Glomerular endothelial cell (primary cell): ENCODE data around the gene PPFIA4. TPM values are rescaled to one million over a fixed set of nuclear protein-coding genes. Genes with fewer than 3 reads are reported as not detected.
"Not testable (repeated sequence)": the region's sequence is repeated elsewhere in the genome, so short reads cannot be mapped to it uniquely, and the experiment has no call there.

Experiments
- DNase-seq: peaks from one replicate; pipeline ENCODE4 v3.0.0-alpha.2; 2011; ENCODE audit warnings: low read depth, low spot score; ENCODE audit errors: extremely low read depth
- total RNA-seq: library from RNA; depleted of rRNA; stranded (reverse); fragments of >200 nt; gene quantifications from 2 replicates; pipeline ENCODE4 v1.2.3, GENCODE V29; 2015

Gene PPFIA4
- total RNA-seq, 1 donor from 2014 or later, result 6.8 TPM

DNA sequence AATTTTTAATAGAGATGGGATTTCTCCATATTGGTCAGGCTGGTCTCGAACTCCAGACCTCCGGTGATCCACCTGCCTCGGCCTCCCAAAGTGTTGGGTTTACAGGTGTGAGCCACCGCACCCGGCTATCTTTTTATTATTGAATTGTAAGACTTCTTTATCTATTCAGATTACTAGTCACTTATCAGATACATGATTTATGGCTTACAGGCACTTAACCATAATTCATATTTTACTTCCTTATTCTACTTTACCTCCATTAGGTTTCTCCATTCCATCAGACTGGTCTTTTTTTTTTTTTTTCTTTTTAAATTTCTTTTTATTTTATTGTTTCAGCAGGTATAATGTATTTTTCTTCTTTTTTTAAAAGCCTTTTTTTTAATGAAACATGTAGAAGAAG lies 14.7 kb upstream of the PPFIA4 start:
- DNase-seq, result no peak

DNA sequence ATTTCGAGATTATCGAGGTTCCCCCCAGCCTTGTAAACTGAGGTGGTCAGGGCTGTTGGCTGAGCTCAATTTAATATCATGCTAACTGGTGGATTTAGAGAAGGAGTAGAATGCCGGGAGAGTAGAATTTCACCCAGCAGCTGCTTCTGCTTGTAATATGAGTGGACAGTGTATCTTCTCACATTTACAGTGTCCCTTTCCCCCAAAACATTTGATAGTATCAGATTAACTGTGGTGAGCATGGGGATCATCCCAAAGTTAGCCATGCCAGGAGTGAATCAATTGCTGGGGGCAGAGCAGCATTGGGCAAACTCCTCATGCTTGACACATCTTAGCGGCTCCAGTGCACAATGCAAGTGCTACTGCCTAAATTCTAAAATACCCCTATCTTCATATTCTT lies 9.2 kb upstream of the PPFIA4 start:
- DNase-seq, result no peak

DNA sequence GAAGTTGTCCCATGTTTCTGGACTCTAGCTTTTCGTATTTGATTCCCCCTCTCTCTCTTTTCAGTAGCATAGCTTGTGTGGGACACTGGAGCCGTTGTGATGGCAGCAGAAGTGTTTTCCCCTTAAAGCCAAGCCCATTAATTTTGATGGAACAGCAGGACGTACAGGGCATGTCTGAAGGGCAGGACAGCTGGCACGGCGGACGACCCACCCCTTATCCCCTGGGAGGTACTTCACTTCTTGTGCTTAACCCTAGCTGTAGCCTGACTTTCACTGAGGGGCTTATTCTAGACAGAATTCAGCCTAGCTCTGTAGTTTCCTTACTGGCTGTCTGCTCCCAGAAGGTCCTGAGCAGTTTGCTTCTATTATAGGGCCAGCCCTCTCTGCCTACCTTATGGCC lies 8.6 kb upstream of the PPFIA4 start:
- DNase-seq, result no peak

DNA sequence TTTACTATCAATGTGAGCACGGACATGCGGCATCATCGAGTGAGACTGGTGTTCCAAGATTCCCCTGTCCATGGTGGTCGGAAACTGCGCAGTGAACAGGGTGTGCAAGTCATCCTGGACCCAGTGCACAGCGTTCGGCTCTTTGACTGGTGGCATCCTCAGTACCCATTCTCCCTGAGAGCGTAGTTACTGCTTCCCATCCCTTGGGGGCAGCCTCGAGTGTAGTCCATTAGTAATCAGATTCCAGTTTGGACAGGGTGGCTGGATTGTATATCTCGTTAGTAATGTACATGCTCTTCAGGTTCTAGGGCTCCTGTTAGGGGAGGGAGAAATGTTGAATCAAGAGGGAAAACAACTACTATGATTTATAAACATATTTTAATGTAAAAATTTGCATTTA lies 3.4 kb upstream of the PPFIA4 start:
- DNase-seq, result not testable (repeated sequence)

DNA sequence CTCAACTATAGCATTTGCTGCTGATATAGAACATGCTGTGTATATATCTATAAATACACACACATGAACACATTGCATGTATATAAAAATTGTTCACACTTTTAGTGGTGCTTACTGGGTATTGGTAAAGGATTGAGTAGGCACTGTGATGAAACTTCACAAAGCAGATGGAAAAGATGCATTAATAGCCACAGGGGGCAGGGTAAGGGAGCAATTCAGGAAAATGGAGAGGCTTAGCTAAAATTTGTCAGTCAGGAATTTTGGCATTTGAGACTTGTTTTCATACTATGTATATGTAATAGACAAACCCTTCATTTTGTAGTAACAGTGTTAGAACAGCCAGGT lies 633 bp upstream of the PPFIA4 start:
- no peak for DNase-seq

DNA sequence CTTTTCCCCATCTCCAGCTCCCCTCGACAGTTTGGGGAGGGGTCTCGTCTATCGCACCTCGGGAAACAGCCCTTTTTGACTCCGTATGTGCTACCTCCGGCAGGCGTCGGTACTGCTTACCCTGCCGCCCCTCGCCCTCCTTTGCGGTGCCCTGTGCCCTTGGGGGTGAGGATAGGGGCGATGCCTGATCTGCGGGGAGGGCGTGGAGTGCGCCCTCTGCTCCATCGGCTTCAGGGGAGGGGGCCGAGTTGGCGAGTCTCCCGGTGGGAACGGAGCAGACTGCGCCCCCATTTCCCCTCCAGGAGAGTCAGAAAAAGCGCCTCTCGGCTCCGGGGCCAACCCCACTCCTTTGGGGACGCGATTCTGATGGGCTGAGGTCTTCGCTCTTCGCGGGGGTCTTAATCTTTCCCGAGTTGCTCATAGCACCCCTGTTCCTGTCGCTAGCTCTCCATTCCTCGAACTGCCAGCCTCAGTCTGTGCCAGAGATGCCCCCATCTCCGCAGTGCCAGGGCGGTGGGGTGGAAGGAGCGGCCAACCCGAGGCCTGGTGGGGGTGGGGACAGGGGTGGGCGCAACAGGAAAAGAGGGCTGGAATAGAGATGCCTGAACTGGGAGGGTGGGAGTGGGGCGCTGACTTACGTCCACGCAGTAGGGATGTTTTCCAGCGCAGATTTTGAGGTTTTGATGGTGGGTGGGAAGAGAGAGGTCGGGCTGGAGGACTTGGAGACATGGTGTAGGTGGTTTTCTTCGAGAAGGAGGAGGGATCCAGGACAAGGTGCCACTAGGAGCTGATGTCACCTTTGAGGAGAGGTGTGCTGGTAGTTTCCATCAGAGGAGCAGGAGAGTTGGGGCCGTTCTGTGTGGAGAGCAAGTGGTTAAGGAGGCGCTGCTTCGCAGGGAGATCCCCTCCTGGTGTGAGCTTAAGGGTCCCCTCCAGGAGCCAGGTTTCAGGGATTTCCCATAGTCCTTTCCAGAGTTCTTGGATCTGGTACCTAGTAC lies 674 bp downstream of the PPFIA4 start:
- DNase-seq, result no peak

DNA sequence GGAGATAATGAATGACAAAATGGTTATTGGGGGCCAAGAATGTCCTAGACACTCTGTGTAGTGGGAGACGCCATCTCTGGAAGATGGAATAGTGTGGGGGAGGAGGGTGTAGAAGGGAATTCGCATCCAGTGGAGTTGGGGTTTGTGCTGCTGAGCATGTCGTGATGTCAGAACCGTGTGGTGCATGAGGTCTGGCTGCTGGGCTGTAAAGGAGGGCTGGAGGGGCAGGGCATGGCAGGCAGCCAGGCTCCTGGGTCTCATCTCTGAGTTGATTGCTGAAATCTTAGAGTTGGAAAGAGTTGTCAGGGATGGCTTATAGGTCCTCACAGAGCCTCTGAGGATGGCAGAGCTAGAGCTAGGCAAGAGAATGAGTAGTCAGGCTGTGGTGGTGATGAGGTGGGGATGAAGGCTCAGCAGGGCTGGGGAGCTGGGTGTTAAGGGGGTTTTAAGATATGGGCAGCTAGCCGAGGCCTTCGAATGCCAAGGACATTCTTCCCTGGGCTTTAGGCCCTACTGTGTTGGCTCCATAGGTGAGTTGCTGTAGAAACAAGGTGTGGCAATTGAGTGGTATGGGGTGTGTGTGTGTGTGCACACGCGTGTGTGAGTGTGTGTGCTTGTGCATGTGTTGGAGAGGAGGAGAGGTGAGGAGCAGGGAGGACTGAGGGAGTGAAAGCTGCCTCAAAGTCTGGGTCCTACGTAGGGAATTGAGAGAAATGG lies 1.9 kb downstream of the PPFIA4 start:
- no peak for DNase-seq

DNA sequence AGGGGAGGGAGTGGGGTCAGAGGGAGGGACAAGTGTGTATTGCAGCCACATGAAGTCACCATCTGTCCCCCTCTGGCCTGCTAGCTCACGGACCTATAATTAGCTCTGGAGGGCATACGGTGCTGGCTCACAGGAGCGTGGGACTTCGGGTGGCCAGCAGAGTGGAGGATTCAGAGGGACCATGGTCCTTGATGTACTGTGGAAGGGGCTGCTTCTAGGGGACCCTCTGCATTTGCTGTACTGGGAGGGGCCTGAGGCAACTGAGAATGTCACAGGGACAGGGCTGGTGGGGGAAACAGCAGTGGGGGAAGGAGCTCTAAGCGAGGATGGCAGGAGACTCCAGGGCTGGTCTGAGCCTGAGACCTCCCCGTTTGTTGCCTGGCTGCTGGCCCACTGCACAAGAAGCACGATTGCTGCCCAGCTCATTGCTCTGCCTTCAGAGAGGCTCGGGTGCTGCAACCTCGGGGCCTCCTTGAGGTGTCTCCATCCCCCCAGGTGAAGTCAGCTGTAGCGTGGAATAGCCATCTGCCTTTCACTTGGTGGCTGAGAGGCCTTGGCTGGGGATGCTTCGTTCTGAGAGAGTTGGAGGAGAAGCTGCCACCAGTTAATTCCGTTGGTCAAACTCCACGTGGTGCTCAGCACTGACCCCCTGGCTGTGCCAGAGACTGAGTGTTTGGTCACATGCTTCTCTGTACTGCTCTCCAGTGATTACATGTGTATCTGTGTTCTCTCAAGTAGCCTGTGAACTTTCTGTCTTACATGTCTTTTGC lies 2.7 kb downstream of the PPFIA4 start:
- DNase-seq, result no peak

DNA sequence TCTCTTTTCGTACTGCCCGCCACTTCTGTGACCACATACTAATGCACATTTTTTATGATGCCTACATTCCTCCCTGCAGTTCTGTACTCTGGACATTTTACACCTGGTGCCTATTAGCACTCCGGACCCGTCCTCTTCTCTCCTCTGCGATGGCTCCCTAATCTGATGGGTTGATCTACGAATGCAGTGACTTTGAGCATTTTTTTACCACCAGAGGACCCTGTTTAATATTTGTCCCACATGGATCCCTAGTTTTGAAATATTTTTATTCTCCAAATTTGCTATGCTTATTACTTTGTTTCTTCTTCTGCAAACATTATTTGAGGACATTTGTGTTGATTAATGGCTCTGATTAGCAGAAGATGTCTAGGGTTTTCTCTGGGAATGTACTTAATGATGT lies 5.2 kb downstream of the PPFIA4 start:
- no peak for DNase-seq

DNA sequence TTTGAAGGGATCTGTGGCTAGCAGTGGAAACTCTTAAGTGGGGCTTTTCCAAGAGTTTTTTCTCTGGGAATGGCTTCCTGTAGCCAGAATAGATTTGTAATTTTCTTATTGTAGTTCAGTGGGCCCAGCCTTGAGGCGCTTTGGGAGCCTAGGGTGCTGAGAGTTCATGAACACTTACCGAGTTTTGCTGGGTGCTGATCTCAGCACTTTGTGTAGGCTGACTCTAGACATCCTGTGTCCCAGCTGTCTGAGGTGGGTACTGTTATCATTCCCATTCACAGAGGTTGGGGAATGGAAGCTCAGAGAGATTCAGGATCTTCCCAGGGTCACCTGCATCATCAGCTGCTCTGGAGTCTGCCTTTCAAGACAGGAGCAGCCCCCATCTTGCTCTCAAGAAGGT lies 7.0 kb downstream of the PPFIA4 start:
- DNase-seq, result no peak

DNA sequence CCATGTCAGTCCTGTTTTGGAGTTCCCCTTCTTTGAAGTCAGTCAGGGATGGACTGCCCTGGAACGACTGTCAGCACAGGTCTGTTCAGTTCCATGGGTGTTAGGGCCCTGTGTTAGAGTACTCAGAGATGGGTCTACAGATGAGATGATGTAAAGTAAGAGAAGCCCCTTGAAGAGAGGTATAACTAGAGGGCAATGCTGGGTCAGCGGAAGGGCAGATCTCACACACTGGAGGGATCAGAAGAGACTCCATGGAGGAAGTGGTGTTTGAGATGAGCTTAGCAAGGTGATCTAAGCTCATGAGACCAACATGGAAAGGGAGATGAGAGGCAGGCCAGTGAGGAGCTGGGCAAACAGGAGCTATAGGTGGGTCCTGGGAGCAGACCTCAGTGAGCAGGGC lies 7.6 kb downstream of the PPFIA4 start:
- DNase-seq, result no peak

DNA sequence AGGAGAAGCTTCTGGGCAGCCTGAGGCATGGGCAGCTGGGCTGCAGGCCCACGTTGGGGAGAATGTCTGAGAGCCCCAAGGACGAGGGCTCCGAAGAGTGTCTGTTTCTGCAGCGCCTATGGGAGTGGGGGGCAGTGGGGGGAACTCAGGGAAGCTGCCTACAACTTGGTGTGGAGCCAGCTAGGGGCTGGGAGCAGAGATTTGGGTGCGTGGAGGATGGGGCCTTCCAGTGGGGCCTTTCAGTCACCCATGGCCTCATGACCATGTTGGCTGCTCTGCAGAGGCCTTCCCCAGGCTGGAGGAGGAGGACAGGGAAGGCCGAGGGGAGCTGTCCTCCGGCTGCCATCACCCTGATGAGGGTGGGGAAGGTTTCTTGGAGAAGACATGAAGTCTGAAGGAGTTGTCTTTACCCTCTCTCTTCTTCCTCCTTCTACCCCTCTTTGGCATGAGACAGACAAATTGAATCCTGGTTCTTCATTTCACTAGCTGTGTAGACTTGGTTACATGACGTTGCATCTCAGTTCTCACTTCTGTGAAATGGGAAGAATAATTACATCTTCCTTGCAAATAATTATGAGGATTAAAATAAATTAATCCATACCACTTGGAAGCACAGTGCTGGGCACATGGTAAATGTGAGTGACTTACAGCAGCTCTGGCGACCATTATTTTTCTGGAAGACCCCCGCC lies 8.3 kb downstream of the PPFIA4 start:
- no peak for DNase-seq

DNA sequence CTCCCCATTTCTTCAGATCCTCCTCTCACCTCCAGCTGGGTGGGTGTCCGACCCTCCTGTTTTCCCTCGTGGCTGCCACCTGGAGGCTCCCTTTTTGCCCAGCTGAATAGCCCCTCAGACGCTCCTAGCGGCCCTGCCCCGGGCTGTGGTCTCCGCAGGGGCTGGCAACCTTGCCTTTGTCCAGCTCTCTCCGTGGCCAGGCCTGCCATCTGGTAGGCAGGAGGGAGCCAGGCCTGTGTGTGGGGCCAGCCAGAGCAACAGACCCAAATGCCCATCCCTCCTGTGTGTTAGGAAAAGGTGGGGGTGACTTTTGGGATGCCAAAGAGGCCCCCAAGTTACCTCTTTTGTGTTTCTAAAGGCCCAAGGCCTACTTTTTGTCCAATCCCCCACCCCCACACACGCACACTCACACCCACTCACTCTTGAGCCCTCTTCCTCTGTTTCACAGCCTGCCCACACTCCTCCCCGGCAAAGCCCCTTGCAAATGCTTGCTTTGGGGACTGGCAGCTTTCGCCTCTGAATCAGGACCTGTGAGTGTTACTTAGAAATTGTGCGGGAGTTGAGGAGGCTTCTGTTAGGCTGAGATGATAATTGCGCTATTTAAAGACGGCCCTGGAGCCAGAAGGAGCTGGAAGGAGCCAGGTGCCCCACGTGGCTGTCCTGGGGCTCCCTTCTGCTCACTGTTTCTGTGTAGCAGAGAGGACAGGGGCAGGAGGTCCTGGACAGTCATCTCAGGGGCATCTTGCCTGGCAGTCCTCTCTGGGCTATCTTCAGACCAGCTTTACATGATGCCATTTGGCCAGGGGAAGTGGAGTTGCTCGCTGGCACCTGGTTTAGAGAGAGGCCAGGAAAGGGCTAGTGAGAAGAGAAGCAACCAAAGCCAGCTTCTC lies 9.1 kb downstream of the PPFIA4 start:
- DNase-seq, result no peak

DNA sequence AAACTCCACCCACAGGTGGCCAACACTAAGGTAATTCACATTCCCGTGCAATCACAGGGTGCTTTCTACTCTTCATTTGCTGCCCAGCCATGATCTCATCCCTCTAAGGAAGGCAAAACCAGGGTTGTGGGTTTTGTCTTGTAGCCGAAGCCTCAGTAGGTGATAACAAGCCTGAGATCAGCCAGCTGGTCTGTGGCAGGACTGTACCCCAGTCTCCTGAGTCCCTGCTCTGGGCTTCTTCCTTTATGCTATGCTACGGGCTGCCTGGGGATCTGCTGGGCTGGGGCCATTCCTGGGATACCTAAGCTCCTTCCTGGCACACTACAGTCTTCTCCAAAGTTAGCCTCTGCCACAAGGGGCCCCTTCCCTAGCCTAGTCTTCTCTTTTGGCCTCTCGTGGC lies 9.8 kb downstream of the PPFIA4 start:
- no peak for DNase-seq

DNA sequence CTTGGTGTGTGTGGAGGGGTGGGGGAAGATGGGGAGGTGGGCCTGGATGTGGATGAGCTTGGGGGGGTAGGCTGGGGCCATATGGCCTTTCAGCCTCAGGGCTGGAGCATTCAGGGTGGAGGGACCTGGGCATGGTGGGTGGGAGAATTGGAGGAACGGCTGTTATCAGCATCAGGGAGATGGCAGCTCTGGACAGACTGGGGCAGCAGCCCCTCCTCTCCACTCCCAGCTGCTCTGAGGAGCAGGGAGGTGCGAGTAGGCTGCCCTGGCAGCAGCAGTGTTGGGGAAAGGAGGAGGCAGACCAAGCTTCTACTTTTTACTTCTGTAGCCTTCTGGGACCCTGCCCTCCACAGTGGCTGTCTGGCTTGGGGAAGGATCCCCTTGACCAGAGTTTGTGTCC lies 10.2 kb downstream of the PPFIA4 start:
- no peak for DNase-seq

DNA sequence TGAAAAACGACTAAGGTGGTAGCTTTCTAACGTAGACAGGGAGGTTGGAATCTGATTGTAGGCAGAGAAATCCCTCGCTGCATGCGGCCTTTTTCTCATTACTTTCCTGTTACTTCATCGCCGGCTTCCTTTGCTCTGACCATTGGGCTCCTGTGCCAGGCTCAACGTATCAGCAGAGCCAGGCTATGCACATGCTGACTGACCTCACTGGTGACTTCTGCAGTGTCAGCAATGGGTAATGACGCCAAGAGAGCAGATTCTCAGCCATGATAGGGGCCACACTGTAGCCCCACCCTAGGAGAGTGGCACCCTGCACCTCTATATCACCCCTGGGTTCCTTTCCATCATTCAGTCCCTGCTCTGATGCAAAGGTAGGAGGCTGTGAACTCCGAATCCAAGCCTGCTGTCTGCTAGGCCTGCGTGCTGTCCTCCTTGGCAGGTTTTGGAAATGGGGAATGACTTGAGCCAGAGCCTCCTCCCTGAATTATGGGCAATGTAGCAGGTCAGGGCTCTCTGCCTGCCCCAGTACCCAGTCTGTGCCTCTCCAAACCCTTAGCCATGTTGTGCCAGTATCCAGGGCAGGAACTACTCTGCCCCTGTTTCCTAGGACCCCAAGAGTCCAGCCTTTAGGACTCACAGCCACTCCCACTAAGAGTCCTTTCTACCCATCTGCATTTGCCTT lies 11.4 kb downstream of the PPFIA4 start:
- no peak for DNase-seq

DNA sequence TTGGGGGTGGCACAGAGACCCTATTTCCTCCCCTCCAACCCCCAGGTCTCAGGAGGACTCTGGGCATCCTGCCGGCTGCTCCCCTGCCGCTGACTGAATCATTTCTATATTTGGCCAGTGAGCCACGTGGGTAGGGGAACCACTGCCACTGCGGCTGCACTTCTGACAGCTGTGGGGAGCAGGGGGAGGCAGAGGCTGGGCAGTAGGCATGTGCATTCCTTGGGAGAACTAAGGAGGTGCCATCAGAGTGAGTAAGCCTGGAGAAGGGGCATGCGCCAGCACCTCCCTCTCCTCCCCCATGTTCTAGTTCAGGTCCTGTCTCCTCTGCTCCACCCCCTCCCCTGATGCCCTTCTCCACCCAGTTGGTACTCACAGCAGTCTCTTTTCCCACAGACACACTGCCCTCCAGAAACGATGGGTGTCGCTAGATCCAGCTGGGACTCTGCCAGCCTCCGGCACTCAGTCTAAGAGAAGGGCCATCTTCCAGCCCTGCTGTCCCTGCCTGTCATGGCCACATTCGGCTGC lies 12.0 kb downstream of the PPFIA4 start:
- DNase-seq, result no peak

DNA sequence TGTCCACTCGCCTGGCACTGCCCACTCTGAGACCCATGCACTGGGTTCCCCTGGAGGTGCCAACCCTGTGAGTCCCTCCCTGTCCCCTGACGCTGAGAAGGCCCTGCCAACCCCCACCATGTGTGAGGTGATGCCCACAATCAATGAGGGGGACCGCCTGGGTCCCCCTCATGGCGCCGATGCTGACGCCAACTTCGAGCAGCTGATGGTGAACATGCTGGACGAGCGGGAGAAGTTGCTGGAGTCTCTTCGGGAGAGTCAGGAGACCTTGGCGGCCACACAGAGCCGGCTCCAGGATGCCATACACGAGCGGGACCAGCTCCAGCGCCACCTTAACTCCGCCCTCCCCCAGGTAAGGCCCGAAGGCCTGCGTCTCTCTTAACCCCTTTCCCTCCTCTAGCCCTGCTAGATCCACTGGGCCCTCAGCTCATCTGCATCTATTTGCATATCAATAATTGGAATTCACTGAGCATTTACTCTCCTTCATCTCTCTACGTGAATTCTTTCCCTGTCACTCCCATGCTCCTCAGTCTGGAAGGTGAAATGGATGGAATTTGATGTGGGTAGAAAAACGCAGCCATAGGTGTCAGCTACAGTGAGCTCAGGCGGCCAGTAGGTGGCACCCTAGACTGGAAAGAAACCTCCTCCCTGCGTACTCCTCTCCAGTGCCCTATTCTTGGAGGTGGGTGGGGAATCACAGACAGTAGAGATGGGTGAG lies 12.8 kb downstream of the PPFIA4 start:
- DNase-seq, result peak; percentile 27
